HG03064 (cell line): ENCODE data around the gene SF3A1.

Experiments
- ATAC-seq: cut with Tn5 transposase; IDR thresholded peaks from one replicate; pipeline ENCODE4 v1.9.1; 2021; ENCODE audit warnings: low read depth; ENCODE audit not compliant: unreplicated experiment

SF3A1 gene

DNA sequence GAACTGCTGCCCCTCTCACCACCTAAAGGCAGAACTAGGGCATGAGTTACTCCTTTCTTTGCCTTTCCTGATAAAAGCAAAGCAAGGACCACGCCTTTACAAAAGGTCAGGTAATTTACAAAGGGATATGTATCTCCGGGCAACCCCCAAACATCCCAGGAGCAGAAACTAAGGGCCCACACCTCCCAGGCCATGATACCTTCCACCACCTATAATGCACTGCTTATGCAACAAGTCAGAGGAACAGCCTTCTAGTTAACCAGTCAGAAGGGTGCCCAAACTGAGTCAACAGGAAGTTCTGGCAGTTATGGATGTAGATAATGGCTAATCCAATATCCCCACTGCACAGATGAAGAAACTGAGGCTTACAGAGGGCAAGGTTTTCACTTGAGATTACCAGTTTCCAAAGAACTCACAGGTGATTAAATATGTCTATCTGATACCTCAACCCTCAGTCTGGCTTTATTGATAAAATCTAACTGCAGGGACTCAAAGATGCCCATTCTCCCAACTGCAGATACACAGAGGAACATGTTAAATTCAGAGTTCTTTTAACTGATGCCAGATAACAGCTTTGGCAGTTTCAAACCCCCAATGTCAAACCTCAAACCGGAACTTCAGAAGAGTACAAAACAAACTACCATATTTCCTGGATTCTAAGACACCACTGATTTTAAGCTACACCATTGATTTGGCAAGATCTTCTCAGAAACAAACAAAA lies 50.6 kb downstream of the SF3A1 start:
- ATAC-seq = no peak

DNA sequence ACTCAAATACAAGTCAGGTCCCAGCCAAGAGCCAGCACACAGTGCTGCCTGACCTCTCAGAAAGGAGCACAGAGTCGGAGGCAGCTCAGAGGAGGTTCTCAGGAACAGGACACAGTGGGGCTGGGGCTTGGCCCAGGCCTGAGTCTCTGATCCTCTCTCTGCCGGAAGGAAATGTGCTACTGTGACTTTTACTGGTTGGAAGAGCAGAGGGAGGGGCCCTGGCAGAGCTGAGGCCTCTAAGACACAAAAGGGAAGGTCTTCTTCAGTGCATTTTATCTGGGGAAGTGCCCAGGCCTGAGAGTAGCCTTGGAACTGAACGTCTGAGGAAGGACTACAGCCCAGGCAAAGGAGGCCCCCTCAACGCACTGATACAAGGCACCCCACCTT lies 51.2 kb downstream of the SF3A1 start:
- no peak for ATAC-seq

DNA sequence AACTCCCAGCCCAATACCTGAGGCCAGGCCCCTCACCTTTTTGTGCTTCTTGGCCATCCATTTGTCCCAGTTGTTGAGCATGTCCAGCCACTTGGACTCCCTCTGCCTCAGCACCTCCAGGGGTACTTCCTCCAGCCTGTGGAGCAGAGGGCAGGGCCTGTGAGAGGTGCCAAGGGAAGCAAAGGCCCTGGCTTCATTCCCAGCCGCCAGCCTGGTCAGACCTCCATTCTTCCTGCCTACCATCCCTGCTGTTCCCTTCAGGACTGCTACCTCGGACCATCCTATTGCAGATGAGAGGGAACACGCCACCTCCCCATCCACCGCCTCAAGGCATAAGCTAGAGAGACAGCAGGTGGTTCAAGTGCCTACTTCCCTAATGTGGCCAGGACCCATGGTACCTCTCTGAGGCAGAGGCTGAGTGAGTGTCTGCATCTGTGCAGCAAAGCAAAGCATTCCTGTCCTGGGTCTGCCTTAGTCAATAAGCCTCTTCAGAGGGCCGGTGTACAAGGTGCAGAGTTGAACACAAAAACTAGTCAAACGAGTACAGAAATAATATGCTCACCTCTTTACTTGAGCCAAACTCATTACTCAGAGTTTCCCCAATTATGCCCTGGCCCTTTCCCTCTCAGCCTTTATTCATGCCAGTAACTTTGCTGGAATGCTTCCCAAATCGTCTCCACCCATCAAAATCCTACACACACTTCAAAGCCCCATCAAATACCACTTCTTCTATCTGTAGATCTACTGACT lies 52.0 kb downstream of the SF3A1 start:
- no peak for ATAC-seq

DNA sequence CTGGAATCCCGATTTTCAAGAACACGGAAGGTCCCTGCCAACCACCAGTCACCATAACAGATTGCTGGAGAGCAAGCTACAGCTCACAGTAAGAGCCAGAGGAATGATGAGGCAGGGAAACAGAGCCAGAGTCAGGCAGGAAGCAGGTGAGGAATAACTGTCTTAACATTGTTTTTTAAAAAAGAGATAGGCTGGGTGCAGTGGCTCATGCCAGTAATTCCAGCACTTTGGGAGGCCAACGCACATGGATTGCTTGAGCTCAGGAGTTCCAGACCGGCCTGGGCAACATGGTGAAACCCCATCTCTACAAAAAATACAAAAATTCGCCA lies 53.9 kb downstream of the SF3A1 start:
- ATAC-seq = no peak

DNA sequence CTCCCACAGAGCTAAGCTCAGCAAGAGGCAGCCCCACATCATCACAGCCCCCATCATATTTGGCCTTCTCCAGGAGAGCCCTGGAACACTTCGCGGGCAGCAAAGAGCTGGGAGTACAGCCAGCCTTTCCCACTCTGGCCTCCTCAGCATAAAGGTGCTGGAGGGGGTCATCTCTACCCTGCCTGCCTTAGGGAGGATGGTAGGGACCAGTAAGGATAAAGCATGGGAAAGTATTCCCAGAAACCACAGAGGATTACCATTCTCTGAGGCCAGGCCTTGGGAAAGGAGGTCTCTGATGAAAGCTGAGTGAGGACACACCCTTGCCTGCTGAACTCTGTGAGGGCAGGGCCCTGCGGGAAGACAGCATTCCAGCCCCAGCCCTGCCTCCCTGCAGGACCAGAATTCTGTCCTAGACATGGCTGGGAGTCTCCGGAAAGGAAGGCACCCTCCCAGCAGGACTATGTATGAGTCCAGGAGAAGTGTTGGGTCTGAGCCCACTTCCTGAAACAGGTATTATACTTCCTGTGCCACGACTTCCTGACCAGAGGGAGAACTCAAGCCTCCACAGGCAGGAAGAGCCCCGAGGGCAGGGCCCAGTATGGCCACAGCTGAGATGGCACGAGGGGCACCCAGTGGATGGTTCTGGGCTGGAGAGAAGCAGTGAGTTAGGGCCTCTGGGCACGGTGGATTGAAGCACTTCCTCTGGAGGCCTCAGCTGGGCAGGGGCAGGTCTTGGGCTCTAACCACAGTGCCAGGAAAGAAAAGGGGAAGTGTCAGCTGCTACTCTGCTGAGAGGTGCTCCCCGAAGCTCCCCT lies 54.5 kb downstream of the SF3A1 start:
- ATAC-seq = no peak

DNA sequence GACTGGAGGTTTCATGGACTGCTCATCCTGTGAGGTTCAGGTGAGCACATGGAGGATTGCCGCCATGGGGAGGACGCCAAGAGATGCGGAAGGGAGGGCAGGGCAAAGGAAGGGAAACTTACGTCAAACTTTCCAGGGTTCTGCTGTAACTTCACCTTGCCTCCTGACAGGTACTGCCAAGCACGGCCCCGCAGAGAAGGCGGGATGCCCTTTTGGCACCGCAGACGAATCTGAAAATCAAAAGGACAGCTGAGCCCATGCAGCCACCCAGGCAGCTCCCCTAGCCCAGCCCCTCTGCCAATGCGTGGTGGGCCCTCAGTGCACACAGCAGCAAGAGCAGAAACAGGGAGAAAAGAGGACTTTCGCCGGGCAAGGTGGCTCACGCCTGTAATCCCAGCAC lies 57.4 kb downstream of the SF3A1 start:
- no peak for ATAC-seq

DNA sequence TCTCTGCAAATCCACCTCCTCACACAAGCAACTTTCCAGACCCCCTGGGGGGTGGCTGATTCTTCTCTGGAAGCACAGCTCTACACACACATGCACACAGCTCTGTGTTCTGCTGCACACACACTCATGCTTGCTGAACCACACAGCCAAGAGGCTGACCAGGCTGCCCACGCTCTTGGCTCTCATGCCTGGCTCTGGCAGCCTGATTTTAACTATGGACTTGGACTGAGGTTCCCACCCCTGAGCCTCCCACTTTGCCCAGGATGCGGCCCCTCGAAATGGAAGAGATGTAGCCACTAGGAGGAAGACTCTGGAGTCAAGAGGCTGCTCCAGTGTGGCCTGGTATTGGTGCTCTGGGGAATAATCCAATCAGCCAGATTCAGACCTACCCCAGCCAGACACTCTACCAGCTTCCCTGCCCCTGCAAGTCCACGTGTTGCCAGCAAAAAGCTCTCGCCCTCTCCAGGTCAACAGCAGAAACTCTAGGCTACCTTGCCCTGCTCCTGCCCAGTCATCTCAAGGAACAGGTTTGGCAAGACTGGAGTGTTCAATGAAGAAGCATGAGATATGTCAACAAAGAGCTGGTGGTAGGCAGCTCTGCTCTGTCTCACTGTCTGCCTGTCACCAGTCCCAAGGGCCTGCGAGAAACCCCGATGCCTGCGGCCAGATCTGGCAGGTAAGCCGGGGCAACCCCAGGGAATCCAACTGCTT lies 58.5 kb downstream of the SF3A1 start:
- no peak for ATAC-seq

DNA sequence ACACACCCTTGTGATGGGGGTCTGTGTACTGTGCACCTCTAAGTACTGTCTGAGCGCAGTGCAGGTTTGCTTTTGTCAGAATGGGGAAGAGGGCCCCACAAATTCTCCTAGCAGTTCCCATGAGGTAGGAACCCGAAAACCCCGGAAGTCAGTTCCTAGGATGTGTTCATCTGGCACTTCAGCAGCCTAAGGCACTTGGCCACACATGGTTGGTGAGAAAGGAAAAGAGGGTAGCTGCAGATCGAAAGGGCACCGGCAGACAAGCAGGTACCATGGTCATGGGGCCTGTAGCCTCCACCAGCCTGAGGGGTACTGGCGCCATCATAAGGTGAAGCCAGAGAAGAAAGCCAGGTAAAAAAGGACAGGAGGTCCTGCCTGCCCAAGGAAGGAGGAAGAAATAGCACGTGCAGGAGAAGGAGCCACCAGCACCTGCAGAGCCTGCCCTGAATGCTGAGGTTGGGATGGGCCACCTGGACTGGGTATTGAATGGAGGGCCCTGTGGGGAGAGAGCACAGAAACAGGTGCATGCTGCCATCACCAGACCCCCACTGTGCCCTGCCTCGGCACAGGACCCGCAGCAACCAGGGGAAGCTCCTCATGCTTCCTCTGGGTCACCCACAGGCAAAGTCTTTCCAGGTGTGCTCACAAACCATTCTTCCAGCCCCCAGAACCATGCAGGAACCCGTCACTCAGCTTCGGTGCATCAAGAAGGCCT lies 59.3 kb downstream of the SF3A1 start:
- no peak for ATAC-seq

DNA sequence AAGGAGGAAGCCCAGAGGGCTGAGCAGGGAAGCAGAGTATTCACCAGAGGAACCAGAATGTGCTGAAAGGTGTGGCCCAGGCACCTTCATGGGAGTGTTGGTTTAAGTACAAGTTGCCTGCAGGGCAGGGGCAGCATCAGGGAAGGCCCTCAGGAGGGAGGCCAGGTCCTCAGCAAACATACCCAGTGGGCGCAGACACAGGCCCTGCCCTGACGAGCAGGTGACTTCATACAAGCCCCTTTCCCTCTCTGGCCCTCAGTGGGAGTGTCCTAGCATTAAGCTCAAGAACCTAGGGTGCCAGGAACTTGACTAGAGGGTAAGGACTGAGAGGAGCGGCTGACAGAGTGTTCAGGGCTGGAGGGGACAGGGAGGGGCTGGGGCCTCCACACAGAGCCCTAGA lies 59.9 kb downstream of the SF3A1 start:
- ATAC-seq = no peak

DNA sequence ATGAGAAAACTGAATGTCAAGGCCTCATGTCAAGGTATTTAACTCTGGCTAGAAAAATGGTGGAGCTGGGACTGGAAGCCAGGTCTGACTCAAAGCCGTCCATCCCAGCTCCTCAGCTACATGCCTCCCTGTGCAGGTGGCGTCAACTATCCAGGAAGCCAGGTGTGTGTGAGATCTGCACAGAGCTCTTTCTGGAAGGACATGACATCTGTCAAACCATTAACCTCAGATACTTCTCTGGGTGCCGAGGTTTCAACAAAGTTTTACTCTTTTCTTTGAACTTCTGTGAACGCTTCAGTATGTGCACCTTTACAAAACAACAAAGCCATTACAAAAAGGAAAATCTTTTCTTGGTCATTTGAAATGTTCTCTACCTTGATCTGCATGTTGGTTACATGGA lies 60.4 kb downstream of the SF3A1 start:
- no peak for ATAC-seq

DNA sequence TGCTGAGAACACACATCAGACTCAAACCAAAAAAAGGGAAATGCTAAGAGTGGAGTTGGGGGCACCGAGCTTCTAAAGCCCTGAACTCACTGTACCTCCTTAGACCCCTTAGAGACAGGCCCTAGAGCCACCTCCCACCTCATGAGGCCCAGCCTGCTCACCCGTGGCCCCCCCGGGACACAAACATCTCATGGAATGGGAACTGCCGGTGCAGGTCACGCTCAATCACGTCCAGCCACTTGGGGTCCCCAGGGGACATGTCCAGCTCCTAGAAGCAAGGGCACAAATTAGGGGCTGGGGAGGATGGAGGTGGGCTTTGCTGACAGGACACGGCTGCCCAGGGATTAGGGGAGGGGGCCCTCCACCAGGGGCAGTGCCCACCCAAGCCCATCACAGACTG lies 61.1 kb downstream of the SF3A1 start:
- no peak for ATAC-seq

DNA sequence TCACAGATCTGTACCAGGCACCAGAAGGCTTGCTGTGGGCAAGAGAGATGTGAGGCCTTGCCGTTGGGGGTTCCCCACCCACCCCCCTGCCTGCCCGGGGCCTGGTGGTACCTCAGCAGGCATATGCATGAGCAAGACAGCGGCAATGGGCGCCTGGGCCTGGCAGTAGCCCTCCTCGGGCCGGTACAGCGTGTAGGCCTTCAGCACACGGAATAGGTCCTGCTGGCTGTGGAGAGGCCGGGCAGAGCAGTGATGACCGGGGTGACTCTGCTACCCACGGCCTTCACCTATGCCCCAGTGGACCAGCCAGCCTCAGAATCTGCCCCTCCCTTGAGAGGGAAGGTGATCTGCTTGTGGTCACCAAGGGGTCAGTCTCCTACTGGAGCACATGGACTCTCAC lies 61.9 kb downstream of the SF3A1 start:
- no peak for ATAC-seq

DNA sequence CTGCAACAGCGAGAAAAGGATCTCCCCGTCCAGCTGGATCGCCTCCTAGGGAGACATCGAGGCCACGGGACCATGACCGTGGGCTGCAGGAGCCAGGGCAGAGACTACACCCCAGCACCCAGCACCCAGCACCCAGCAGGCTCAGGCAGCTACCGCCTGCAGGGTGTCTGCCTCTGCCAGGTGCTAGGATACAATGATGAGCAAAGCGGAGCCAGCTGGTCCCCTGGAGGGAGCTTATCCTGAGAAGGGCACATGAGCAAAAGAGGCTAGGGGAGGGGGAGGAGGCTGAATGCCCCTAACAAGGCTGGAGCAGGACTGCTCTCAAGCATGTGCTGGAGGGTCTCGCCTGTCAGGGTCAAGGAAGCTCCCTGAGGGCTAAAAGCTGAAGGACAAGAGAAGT lies 62.6 kb downstream of the SF3A1 start:
- ATAC-seq = no peak

DNA sequence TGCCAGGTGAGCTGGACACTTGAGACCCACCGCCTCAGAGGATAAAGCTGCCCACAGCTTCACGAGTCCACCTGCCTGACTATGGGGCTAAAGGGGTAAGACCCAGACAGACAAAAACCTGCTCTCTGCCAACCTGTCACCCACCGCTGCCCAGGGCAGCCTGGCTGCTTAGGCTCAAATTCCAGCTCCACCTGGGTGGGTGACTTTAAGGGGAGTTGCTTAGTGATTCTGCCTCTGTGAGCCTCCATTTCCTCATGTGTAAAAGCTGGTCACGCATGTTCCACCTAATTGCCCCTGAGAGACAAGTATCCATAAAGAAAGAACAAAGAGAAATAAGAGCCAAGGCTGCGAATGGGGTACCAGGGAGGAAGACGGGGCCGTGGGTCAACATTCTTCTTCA lies 63.7 kb downstream of the SF3A1 start:
- ATAC-seq = no peak

DNA sequence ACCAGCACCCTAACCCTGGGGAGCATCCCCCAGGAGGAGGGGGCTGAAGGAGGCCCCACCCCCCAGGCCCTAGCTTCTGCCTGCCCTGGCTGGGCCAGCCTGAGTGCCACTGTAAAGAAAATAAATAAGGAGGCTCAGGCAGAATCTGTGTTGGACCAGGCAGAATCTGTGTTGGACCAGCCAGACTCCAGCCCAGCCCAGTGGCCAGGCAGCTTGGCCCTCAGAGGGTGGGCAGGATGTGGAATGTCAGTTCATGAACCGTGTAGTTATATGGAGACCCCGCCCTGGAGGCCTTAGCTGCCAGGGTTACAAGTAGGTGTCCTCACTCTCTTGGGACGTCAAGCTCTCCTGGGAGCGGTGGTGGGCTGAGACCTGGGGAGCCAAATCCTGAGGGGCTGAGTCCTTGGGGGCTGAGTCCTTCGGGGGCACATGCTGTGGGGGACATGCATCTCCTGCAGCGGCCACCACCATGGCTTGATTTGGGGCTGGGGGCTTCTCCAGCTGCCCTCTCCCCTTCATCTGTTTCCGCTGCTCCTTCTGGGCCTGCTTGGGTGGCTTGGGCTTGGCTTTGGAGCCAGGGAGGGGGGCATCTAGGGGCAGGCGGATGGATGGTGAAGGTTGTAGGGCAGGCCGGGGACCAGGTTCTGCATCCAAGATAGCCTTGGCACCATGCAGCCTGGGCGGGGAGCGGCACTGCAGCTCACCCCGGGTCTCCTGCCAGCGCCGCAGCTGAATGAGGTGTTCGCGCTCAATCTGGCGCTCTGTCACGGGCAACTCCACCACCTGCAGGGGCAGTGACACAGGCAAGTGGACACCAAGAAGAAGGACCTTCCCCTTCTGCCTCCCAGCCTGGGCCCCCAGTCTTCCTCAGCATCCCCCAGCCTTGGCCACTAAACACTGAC lies 64.4 kb downstream of the SF3A1 start:
- no peak for ATAC-seq

DNA sequence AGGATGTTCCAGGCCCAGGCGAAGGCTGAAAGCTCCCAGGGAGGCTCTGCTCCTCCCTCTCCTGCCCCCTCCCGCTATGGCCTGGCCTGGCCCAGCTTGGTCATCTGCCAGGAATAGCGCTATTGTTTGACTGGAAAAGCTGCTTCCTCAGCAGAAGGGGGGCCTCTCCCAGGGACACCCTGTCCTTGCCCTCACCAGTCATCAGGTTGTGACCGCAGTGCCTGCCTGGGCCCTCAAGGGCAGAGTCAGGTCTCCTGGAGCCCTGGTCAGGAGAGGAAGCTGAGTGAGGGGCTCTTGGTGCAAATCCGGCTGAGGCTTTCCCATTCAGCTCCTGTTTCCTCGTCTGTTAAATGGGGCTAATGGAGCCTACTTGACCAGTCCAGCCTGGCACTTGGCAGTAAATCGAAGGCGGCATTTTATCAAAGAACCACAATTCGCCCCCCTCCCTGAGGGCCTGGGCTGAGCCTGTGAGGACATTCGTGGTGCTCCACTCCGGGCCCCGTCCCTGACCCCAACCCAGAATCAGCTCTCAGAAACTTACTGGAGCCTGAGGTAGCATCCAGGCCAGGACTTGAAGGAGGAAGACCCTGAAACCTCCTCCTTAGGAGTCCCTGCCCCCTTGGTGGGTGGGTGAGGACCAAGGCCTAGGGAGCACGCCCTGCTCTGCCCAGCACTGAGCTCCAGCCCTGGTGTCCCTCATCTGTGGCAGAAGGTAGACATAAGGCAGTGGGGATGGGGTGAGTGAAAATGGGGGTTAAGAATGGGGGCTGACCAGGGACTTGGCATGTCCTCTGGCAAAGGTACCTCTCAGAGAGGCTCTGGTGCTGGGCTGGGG lies 65.4 kb downstream of the SF3A1 start:
- no peak for ATAC-seq

DNA sequence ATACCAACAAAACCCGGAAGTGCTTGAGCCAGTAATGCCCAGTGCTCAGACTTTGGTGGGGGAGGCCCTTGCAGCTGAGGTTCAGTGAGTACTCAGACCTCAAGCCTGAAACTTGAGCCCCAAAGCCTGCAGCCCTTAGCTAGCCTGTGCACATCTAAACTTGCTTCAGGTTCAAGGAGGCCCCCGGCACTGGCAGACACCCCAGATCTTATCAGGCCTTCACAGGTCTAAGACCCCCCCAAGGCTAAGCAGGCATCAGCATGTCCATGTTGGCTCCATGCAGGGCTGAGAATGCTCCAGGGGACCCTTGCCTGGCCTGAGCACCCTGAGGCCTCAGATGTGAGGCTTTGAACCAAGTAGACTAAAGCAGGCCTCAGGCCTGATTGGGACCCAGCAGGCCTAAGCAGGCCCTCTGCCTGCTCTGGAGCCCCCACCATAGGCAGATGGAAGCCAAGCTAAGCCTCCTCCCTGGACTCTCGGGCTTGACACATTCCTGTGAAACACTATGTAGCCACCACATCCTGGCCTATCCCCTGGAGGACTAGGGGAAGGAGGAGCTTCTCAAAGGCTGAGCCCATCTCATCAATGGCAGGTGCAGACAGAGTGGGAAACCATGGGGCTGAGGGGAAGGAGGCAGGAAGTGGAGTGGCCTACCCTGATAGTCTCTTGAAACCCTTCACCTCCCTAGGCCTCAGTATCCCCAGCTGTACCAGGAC lies 66.2 kb downstream of the SF3A1 start:
- ATAC-seq = no peak

DNA sequence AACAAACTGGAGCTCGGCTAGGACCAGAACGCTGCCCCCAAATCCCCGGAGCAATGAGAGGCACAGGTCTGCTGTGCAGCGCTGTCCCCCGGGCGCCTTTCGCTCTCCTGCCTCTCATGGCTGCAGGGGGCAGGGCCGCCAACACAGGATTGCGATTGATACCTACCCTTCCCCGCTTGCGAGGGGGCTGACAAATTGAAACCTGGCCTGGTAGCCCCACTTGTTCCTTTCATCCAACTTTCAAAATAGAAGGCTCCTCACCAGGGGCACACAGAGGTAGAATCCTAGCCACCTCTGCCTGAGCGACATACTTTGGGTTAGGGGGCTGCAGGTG lies 66.7 kb downstream of the SF3A1 start:
- ATAC-seq = peak; percentile 5
